Endothelial cell (in vitro differentiated cells): ENCODE data around the gene ZFR2. TPM values are rescaled to one million over a fixed set of nuclear protein-coding genes. Genes with fewer than 3 reads are reported as not detected.

ENCODE experiments used
- DNase-seq: peaks from one replicate; pipeline ENCODE4 v3.0.0; 2021; ENCODE audit warnings: low spot score
- H3K27ac Mint-ChIP-seq: one replicate; pipeline ENCODE4 v1.8.0; 2021; ENCODE audit warnings: mixed read lengths, inconsistent platforms; ENCODE audit not compliant: unreplicated experiment
- H3K27me3 Mint-ChIP-seq: one replicate; pipeline ENCODE4 v1.8.0; 2021; ENCODE audit warnings: mild to moderate bottlenecking, moderate library complexity, mixed read lengths, inconsistent platforms; ENCODE audit not compliant: unreplicated experiment
- H3K36me3 Mint-ChIP-seq: one replicate; pipeline ENCODE4 v1.8.0; 2021; ENCODE audit warnings: mild to moderate bottlenecking, low read depth, mixed read lengths, inconsistent platforms; ENCODE audit not compliant: unreplicated experiment
- H3K4me1 Mint-ChIP-seq: one replicate; pipeline ENCODE4 v1.8.0; 2021; ENCODE audit warnings: mild to moderate bottlenecking, mixed read lengths, inconsistent platforms; ENCODE audit not compliant: unreplicated experiment
- H3K4me3 Mint-ChIP-seq: one replicate; pipeline ENCODE4 v1.8.0; 2021; ENCODE audit warnings: mild to moderate bottlenecking, mixed read lengths, inconsistent platforms; ENCODE audit not compliant: unreplicated experiment
- H3K9me3 Mint-ChIP-seq: one replicate; pipeline ENCODE4 v1.8.0; 2021; ENCODE audit warnings: mixed read lengths, inconsistent platforms; ENCODE audit not compliant: unreplicated experiment
- total RNA-seq: library from RNA; stranded (reverse); fragmentation: NEBNext Ultra II Directional; extraction: Animal tissue kit (Norgen Biotek cat#: 25700); gene quantifications from one replicate; pipeline ENCODE4 v1.2.1, GENCODE V29; 2021; ENCODE audit not compliant: unreplicated experiment
- TF ChIP-seq, protein P1 (sequence below): fragments of 200-600 bp; sonication (generic); IDR thresholded peaks from one replicate; pipeline ENCODE4 v1.5.0; 2021; ENCODE audit warnings: antibody characterized with exemption; ENCODE audit not compliant: unreplicated experiment

ZFR2 gene
- total RNA-seq, 1 donor from 2014 or later, result 1.8 TPM

DNA sequence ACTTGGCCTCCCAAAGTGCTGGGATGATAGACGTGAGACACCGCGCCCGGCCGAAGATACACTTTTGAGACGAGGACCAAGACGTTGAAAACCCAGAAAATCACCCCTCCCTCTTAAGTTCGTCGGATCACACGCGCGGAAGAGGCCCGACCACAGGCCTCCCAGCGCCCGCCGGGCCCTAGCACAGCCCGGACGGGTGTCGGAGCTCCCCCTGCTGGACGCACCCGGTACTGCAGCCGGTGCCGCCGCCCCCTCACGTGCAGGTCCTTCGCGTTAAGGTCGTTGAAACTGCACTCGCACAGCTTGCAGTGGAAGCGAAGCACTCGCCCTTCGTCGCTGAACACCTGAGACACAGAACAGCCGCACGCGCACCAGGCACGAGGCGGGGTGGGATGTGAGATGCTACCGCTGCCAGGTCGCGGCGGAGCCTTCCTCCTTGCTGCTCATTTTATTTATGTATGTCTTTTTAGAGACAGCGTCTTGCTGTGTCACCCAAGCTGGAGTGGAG is 46.9 kb downstream of the ZFR2 start:
- Mint-ChIP-seq H3K9me3 (no peaks in the 10 kb centered on the region), H3K4me1 (peaks cover 3% of the 10 kb centered on the region), H3K4me3 (no peak overlapping the region), H3K36me3 (no peaks in the 10 kb centered on the region), H3K27ac (no peak overlapping the region), H3K27me3 (peaks cover 3% of the 10 kb centered on the region)
- DNase-seq, result peak; percentile 92
- TF ChIP-seq, protein P1, sequence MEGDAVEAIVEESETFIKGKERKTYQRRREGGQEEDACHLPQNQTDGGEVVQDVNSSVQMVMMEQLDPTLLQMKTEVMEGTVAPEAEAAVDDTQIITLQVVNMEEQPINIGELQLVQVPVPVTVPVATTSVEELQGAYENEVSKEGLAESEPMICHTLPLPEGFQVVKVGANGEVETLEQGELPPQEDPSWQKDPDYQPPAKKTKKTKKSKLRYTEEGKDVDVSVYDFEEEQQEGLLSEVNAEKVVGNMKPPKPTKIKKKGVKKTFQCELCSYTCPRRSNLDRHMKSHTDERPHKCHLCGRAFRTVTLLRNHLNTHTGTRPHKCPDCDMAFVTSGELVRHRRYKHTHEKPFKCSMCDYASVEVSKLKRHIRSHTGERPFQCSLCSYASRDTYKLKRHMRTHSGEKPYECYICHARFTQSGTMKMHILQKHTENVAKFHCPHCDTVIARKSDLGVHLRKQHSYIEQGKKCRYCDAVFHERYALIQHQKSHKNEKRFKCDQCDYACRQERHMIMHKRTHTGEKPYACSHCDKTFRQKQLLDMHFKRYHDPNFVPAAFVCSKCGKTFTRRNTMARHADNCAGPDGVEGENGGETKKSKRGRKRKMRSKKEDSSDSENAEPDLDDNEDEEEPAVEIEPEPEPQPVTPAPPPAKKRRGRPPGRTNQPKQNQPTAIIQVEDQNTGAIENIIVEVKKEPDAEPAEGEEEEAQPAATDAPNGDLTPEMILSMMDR, result peak; percentile 100

DNA sequence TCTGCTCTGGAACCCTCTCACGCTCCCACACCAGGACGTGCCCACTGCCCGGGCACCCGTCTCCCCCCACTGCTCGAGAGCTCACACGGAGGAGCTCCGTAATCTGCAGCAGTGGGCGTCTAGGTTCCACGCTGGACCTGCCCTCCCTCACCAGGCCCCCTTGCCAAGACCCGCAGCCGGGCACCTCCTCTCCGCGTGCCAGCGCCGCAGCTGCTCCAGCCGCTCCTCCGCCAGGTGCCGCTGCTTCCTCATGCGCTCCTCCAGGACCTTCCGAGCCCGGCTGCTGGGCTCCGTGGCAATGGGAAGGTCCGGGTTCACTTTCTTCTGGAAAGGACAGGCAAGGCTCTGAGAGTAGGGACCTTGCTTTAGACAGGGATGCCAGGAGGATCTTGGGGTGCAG is 47.7 kb downstream of the ZFR2 start:
- no peak for DNase-seq
- H3K4me3 Mint-ChIP-seq, result no peak overlapping the region
- no peaks in the 10 kb centered on the region for H3K36me3 Mint-ChIP-seq
- H3K27ac Mint-ChIP-seq, result no peak overlapping the region
- peaks cover 3% of the 10 kb centered on the region for H3K27me3 Mint-ChIP-seq
- peaks cover 3% of the 10 kb centered on the region for H3K4me1 Mint-ChIP-seq
- TF ChIP-seq, protein P1, result no peak
- H3K9me3 Mint-ChIP-seq, result no peaks in the 10 kb centered on the region

DNA sequence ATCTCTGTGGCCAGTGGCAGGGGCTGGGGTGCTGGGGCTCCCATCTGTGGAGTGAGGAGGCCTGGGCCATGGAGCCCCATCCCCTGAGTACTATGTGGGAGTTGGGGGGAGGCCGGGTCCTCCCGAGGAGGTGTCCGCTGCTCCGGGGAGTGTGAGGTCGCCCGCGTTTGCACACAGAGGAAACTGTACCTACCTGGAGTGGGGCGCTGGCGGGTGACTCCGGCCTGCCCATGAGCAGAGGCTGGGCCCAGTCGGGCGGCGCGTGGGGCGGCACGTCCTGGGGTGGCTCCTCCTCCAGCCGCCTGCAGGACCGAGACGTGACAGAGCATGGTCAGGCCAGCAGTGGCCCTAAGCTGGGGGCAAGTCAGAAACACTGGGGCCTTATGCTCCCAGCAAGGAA is 48.8 kb downstream of the ZFR2 start:
- Mint-ChIP-seq H3K4me3 (no peak overlapping the region), H3K9me3 (no peaks in the 10 kb centered on the region), H3K27ac (no peak overlapping the region), H3K4me1 (peaks cover 3% of the 10 kb centered on the region), H3K36me3 (no peaks in the 10 kb centered on the region), H3K27me3 (peaks cover 3% of the 10 kb centered on the region)
- no peak for DNase-seq
- TF ChIP-seq, protein P1, result no peak

DNA sequence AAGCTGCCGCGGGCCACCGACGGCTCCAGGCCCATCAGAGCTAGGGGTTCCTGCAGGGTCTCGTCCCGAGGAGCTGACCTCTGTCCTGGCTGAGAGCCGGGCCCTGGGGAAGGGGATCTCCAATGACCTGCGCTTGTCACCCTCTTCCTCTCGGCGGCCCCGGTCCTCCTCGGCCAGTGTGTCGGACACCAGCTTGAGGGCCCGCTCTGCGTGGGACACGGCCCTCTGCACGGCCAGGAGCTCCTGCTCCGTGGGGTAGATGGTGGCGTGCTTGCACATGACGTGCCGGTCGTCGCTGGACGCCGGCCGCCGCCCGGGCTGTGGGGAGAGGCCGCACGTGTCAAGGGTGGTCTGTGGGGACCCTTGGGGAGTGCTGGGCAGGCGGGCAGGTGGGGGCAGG is 49.9 kb downstream of the ZFR2 start:
- peaks cover 3% of the 10 kb centered on the region for H3K4me1 Mint-ChIP-seq
- TF ChIP-seq, protein P1, result no peak
- H3K9me3 Mint-ChIP-seq, result no peaks in the 10 kb centered on the region
- H3K36me3 Mint-ChIP-seq, result no peaks in the 10 kb centered on the region
- DNase-seq, result no peak
- H3K27me3 Mint-ChIP-seq, result peaks cover 5% of the 10 kb centered on the region
- no peak overlapping the region for H3K4me3 Mint-ChIP-seq
- no peak overlapping the region for H3K27ac Mint-ChIP-seq

DNA sequence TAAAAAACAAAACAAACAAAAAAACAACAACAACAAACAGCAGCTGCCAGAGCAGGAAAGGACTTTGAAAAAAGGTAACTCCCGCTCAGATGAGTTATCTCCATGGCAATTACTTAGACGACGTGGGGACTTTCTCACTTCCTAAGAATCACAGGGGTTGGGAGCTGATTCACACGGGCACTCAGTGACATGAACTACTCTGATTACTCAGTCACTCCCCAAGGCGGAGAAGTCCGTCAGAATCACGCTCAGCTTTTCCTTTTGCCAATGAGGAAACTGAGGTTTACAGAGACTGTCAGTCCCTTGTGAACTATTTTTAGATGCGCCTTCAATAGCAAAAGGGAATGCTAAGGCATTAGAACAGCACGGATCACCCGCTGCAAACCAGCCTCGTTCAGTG is 50.4 kb downstream of the ZFR2 start:
- no peak for DNase-seq
- H3K27me3 Mint-ChIP-seq, result peaks cover 5% of the 10 kb centered on the region
- peaks cover 3% of the 10 kb centered on the region for H3K4me1 Mint-ChIP-seq
- H3K36me3 Mint-ChIP-seq, result no peaks in the 10 kb centered on the region
- no peak overlapping the region for H3K4me3 Mint-ChIP-seq
- TF ChIP-seq, protein P1, result no peak
- no peak overlapping the region for H3K27ac Mint-ChIP-seq
- H3K9me3 Mint-ChIP-seq, result no peaks in the 10 kb centered on the region
